Mesenchymal stem cell (in vitro differentiated cells and primary cell): ENCODE results near the gene HSPG2.

ENCODE experiments used
- DNase-seq: peaks from one replicate; pipeline ENCODE4 v3.0.0-alpha.2; 2013
- H2AFZ ChIP-seq: one replicate; pipeline ENCODE4 v1.6.1; 2013; ENCODE audit warnings: low read depth, mild to moderate bottlenecking, control low read depth, inconsistent platforms, low read length, moderate library complexity
- H2AK5ac ChIP-seq: 2 replicates; pipeline ENCODE4 v1.6.1; 2013; ENCODE audit warnings: low read length, moderate library complexity, mild to moderate bottlenecking, inconsistent platforms; ENCODE audit not compliant: severe bottlenecking
- H2BK120ac ChIP-seq: one replicate; pipeline ENCODE4 v1.6.1; 2013; ENCODE audit warnings: low read depth, mild to moderate bottlenecking, inconsistent platforms, low read length, moderate library complexity
- H2BK12ac ChIP-seq, 2 experiments: one replicate each; pipeline ENCODE4 v1.6.1; 2013; ENCODE audit warnings: inconsistent platforms in 2 of 2, low read length in 2 of 2, mild to moderate bottlenecking in 2 of 2, moderate library complexity in 2 of 2, control low read depth in 1 of 2
- H2BK15ac ChIP-seq: one replicate; pipeline ENCODE4 v1.6.1; 2013; ENCODE audit warnings: mild to moderate bottlenecking, low read depth, inconsistent platforms; ENCODE audit not compliant: poor library complexity, severe bottlenecking
- H2BK5ac ChIP-seq: 2 replicates; pipeline ENCODE4 v1.6.1; 2013; ENCODE audit warnings: low read depth, mild to moderate bottlenecking, low read length, control low read depth, inconsistent platforms; ENCODE audit not compliant: poor library complexity, severe bottlenecking
- H3K14ac ChIP-seq, 2 experiments: one replicate each; pipeline ENCODE4 v1.6.1; 2013; ENCODE audit warnings: inconsistent platforms in 2 of 2, low read length in 2 of 2, control low read depth in 1 of 2, mild to moderate bottlenecking in 1 of 2, moderate library complexity in 1 of 2
- H3K18ac ChIP-seq, 2 experiments: one replicate each; pipeline ENCODE4 v1.6.1; 2013; ENCODE audit warnings: inconsistent platforms in 2 of 2, low read length in 2 of 2, control low read depth in 1 of 2, low read depth in 1 of 2, mild to moderate bottlenecking in 1 of 2
- H3K23ac ChIP-seq, 2 experiments: one replicate each; pipeline ENCODE4 v1.6.1; 2013; ENCODE audit warnings: inconsistent platforms in 2 of 2, low read length in 2 of 2, mild to moderate bottlenecking in 2 of 2, moderate library complexity in 2 of 2, control low read depth in 1 of 2
- H3K27ac ChIP-seq: 2 replicates; pipeline ENCODE4 v1.5.1; 2013; ENCODE audit warnings: mild to moderate bottlenecking, moderate library complexity, low read length, control low read depth, inconsistent platforms; ENCODE audit not compliant: poor library complexity, severe bottlenecking
- H3K27me3 ChIP-seq, 2 experiments: 2 replicates each; pipeline versions ENCODE4 v1.6.1 to v1.7.0; 2013; ENCODE audit warnings: low read length in 2 of 2, mild to moderate bottlenecking in 2 of 2, moderate library complexity in 2 of 2, control low read depth in 1 of 2, inconsistent platforms in 1 of 2; ENCODE audit not compliant: control insufficient read depth in 1 of 2, insufficient read depth in 1 of 2
- H3K36me3 ChIP-seq, 2 experiments: 2 replicates each; pipeline versions ENCODE4 v1.6.1 to v1.7.0; 2013; ENCODE audit warnings: low read length in 2 of 2, control low read depth in 1 of 2, inconsistent platforms in 1 of 2, low read depth in 1 of 2, mild to moderate bottlenecking in 1 of 2; ENCODE audit not compliant: insufficient read depth in 2 of 2, control insufficient read depth in 1 of 2
- H3K4ac ChIP-seq, 2 experiments: one replicate each; pipeline ENCODE4 v1.6.1; 2013; ENCODE audit warnings: inconsistent platforms in 2 of 2, low read length in 2 of 2, mild to moderate bottlenecking in 2 of 2, moderate library complexity in 2 of 2, control low read depth in 1 of 2, low read depth in 1 of 2
- H3K4me1 ChIP-seq: 2 replicates; pipeline ENCODE4 v1.6.1; 2013; ENCODE audit warnings: low read depth, low read length, control low read depth; ENCODE audit not compliant: control insufficient read depth, insufficient read depth
- H3K4me2 ChIP-seq: 2 replicates; pipeline ENCODE4 v1.6.1; 2013; ENCODE audit warnings: low read length, mild to moderate bottlenecking, inconsistent platforms; ENCODE audit not compliant: poor library complexity, severe bottlenecking
- H3K4me3 ChIP-seq, 2 experiments: 2 replicates each; pipeline versions ENCODE4 v1.5.1 to v1.7.0; 2013; ENCODE audit warnings: low read length in 2 of 2, mild to moderate bottlenecking in 2 of 2, control low read depth in 1 of 2, low read depth in 1 of 2; ENCODE audit not compliant: insufficient read depth in 1 of 2
- H3K79me1 ChIP-seq: replicated peaks from 2 replicates; pipeline ENCODE4 v1.6.1; 2013; ENCODE audit warnings: mild to moderate bottlenecking, control low read depth, low read length, inconsistent platforms; ENCODE audit not compliant: poor library complexity, severe bottlenecking
- H3K9ac ChIP-seq: 2 replicates; pipeline ENCODE4 v1.7.0; 2013; ENCODE audit warnings: mild to moderate bottlenecking, low read length, moderate library complexity
- H3K9me3 ChIP-seq: 2 replicates; pipeline ENCODE4 v1.7.0; 2013; ENCODE audit warnings: mild to moderate bottlenecking, low read length; ENCODE audit not compliant: control insufficient read depth
- H4K8ac ChIP-seq: one replicate; pipeline ENCODE4 v1.6.1; 2013; ENCODE audit warnings: inconsistent platforms, mild to moderate bottlenecking, low read length, moderate library complexity
- H4K91ac ChIP-seq: one replicate; pipeline ENCODE4 v1.6.1; 2013; ENCODE audit warnings: mild to moderate bottlenecking, low read length, inconsistent platforms
- WGBS: methylation state at CpG from one replicate; pipeline ENCODE4 v1.1.7; 2013; ENCODE audit warnings: mixed read lengths; 5-methylcytosine and 5-hydroxymethylcytosine counted together

HSPG2 gene

GRCh38 chr1:21834666-21835065, 102.4 kb downstream of the HSPG2 start:
- no peak overlapping the region for H2AFZ ChIP-seq

GRCh38 chr1:21834094-21834493, 103.0 kb downstream of the HSPG2 start:
- Histone ChIP-seq H3K23ac (no peak overlapping the region), H2BK5ac (no peak overlapping the region), H2BK12ac (no peak overlapping the region), H2AK5ac (no peak overlapping the region), H3K9ac (no peak overlapping the region), H3K18ac (no peak overlapping the region), H3K4me1 (peaks cover 2% of the 10 kb centered on the region), H3K27ac (no peak overlapping the region), H2BK15ac (no peak overlapping the region), H3K9me3 (no peaks in the 10 kb centered on the region), H4K91ac (no peak overlapping the region), H2BK120ac (no peak overlapping the region), H3K27me3 (no peaks in the 10 kb centered on the region), H3K4ac (no peak overlapping the region), H4K8ac (no peak overlapping the region), H3K4me2 (no peak overlapping the region), H2AFZ (no peak overlapping the region), H3K36me3 (peaks cover 95 to 96% of the 10 kb centered on the region in 2 experiments), H3K79me1 (peaks cover 21% of the 10 kb centered on the region), H3K4me3 (no peak overlapping the region), H3K14ac (no peak overlapping the region)
- WGBS: no CpG with 5 or more reads among the region's 1 CpG
- DNase-seq: no peak

More at GRCh38 chr1:21834666-21835065, 102.4 kb downstream of the HSPG2 start:
- no peak overlapping the region for H3K27ac ChIP-seq
- H3K4me3 ChIP-seq: no peak overlapping the region
- H3K14ac ChIP-seq: no peak overlapping the region
- H3K79me1 ChIP-seq: peaks cover 21% of the 10 kb centered on the region
- H3K27me3 ChIP-seq: no peaks in the 10 kb centered on the region
- H3K4ac ChIP-seq: no peak overlapping the region
- no peak overlapping the region for H3K18ac ChIP-seq
- no peak overlapping the region for H2BK5ac ChIP-seq
- no peak overlapping the region for H3K9ac ChIP-seq
- H3K4me2 ChIP-seq: no peak overlapping the region
- no peak overlapping the region for H2AK5ac ChIP-seq
- no peak overlapping the region for H2BK12ac ChIP-seq
- peaks cover 2% of the 10 kb centered on the region for H3K4me1 ChIP-seq
- H2BK120ac ChIP-seq: no peak overlapping the region
- WGBS: 95% methylated on average over 14 of the region's 16 CpGs
- H4K91ac ChIP-seq: no peak overlapping the region
- DNase-seq: no peak
- no peak overlapping the region for H2BK15ac ChIP-seq
- peaks cover 95 to 96% of the 10 kb centered on the region in 2 experiments for H3K36me3 ChIP-seq
- H4K8ac ChIP-seq: no peak overlapping the region
- H3K23ac ChIP-seq: no peak overlapping the region
- no peaks in the 10 kb centered on the region for H3K9me3 ChIP-seq

GRCh38 chr1:21833392-21833976, 103.6 kb downstream of the HSPG2 start:
- H3K27me3 ChIP-seq: no peaks in the 10 kb centered on the region
- peaks cover 95 to 96% of the 10 kb centered on the region in 2 experiments for H3K36me3 ChIP-seq
- peaks cover 2% of the 10 kb centered on the region for H3K4me1 ChIP-seq
- H4K91ac ChIP-seq: no peak overlapping the region
- H3K23ac ChIP-seq: no peak overlapping the region
- no peaks in the 10 kb centered on the region for H3K9me3 ChIP-seq
- no peak overlapping the region for H3K18ac ChIP-seq
- no peak for DNase-seq
- H3K4ac ChIP-seq: no peak overlapping the region
- H3K79me1 ChIP-seq: peaks cover 18% of the 10 kb centered on the region
- no peak overlapping the region for H2BK15ac ChIP-seq
- H3K4me2 ChIP-seq: no peak overlapping the region
- no peak overlapping the region for H3K9ac ChIP-seq
- no peak overlapping the region for H4K8ac ChIP-seq
- no peak overlapping the region for H3K27ac ChIP-seq
- H2AK5ac ChIP-seq: no peak overlapping the region
- no peak overlapping the region for H3K14ac ChIP-seq
- 99% methylated on average over 10 of the region's 11 CpGs for WGBS
- no peak overlapping the region for H2BK5ac ChIP-seq
- H2AFZ ChIP-seq: no peak overlapping the region
- H2BK120ac ChIP-seq: no peak overlapping the region
- no peak overlapping the region for H2BK12ac ChIP-seq
- H3K4me3 ChIP-seq: peak overlapping the region in 1 of 2 experiments; percentile 32

GRCh38 chr1:21831454-21831970, 105.6 kb downstream of the HSPG2 start:
- Histone ChIP-seq H3K27me3 (no peaks in the 10 kb centered on the region), H3K4me2 (no peak overlapping the region), H2AFZ (no peak overlapping the region), H3K9ac (no peak overlapping the region), H3K9me3 (no peaks in the 10 kb centered on the region), H3K4ac (no peak overlapping the region), H4K8ac (no peak overlapping the region), H3K36me3 (peaks cover 95 to 96% of the 10 kb centered on the region in 2 experiments), H3K4me1 (peaks cover 2% of the 10 kb centered on the region), H2BK12ac (no peak overlapping the region), H3K14ac (no peak overlapping the region), H2BK120ac (no peak overlapping the region), H2BK15ac (no peak overlapping the region), H3K18ac (no peak overlapping the region), H2BK5ac (no peak overlapping the region), H4K91ac (no peak overlapping the region), H2AK5ac (no peak overlapping the region), H3K79me1 (peaks cover 18% of the 10 kb centered on the region), H3K4me3 (no peak overlapping the region), H3K27ac (no peak overlapping the region), H3K23ac (no peak overlapping the region)
- DNase-seq: no peak
- WGBS: 93% methylated on average over 13 of the region's 14 CpGs
